Measurements from ENCODE around the gene CIPC.
A peak's percentile ranks its signal among the peaks of the same experiment; 100 is the strongest.

The CIPC gene

GRCh38 chr14:77102154-77102553 lies 4.1 kb downstream of the CIPC start:
- no peak overlapping the region for H2BK15ac ChIP-seq (replicated peaks; ENCODE audit: low read depth)
- no peak overlapping the region for H3K27ac ChIP-seq (ENCODE audit: low read depth, low read length)
- H3K56ac ChIP-seq (ENCODE audit: low read length): no peak overlapping the region

GRCh38 chr14:77103475-77103874 lies 5.4 kb downstream of the CIPC start:
- no peak overlapping the region for H3K9ac ChIP-seq (ENCODE audit: low read length)
- DNase-seq: no peak
- H3K79me1 ChIP-seq (ENCODE audit: low read length): peaks cover 18% of the 10 kb centered on the region
- H2BK120ac ChIP-seq (ENCODE audit: low read depth, low read length): no peak overlapping the region
- no peak overlapping the region for H2BK5ac ChIP-seq (ENCODE audit: low read length)
- no peak overlapping the region for H2AK5ac ChIP-seq (ENCODE audit: low read length)
- H3K27ac ChIP-seq (ENCODE audit: low read depth, low read length): no peak overlapping the region
- no peak overlapping the region for H3K4ac ChIP-seq (ENCODE audit: low read depth, low read length)
- peaks cover 26% of the 10 kb centered on the region for H3K79me2 ChIP-seq (ENCODE audit: control insufficient read depth, insufficient read depth, low read length)
- H3K18ac ChIP-seq (ENCODE audit: low read length): no peak overlapping the region
- H3K27me3 ChIP-seq (ENCODE audit: insufficient read depth, low read length, poor library complexity): no peaks in the 10 kb centered on the region
- H2BK15ac ChIP-seq (replicated peaks; ENCODE audit: low read depth): no peak overlapping the region
- no peak overlapping the region for H4K5ac ChIP-seq (ENCODE audit: low read length)
- no peak overlapping the region for H3K4me2 ChIP-seq (ENCODE audit: low read length)
- no peaks in the 10 kb centered on the region for H3K36me3 ChIP-seq (ENCODE audit: control insufficient read depth, insufficient read depth, low read length)
- no peak overlapping the region for H3K56ac ChIP-seq (ENCODE audit: low read length)
- H3K4me3 ChIP-seq (ENCODE audit: low read length): no peak overlapping the region
- H4K8ac ChIP-seq (ENCODE audit: low read depth, low read length): no peak overlapping the region
- peaks cover 10% of the 10 kb centered on the region for H3K4me1 ChIP-seq (ENCODE audit: control insufficient read depth, low read depth, low read length)
- no peak overlapping the region for H3K23ac ChIP-seq (ENCODE audit: low read length)

More at GRCh38 chr14:77102154-77102553, 4.1 kb downstream of the CIPC start:
- no peak overlapping the region for H3K18ac ChIP-seq (ENCODE audit: low read length)
- no peak overlapping the region for H2AK5ac ChIP-seq (ENCODE audit: low read length)
- no peak overlapping the region for H3K9ac ChIP-seq (ENCODE audit: low read length)
- H3K4me1 ChIP-seq (ENCODE audit: control insufficient read depth, low read depth, low read length): peaks cover 10% of the 10 kb centered on the region
- no peak overlapping the region for H3K4me2 ChIP-seq (ENCODE audit: low read length)
- no peak overlapping the region for H2BK120ac ChIP-seq (ENCODE audit: low read depth, low read length)
- H3K79me2 ChIP-seq (ENCODE audit: control insufficient read depth, insufficient read depth, low read length): peaks cover 29% of the 10 kb centered on the region
- no peak overlapping the region for H4K5ac ChIP-seq (ENCODE audit: low read length)
- WGBS (ENCODE audit: extremely low coverage, insufficient coverage, low lambda C conversion rate): no CpG with 5 or more reads among the region's 4 CpGs
- H3K4me3 ChIP-seq (ENCODE audit: low read length): no peak overlapping the region
- H3K23ac ChIP-seq (ENCODE audit: low read length): no peak overlapping the region
- no peaks in the 10 kb centered on the region for H3K36me3 ChIP-seq (ENCODE audit: control insufficient read depth, insufficient read depth, low read length)
- H3K4ac ChIP-seq (ENCODE audit: low read depth, low read length): no peak overlapping the region
- no peak overlapping the region for H4K8ac ChIP-seq (ENCODE audit: low read depth, low read length)
- H3K79me1 ChIP-seq (ENCODE audit: low read length): peaks cover 20% of the 10 kb centered on the region
- H2BK5ac ChIP-seq (ENCODE audit: low read length): no peak overlapping the region
- H3K27me3 ChIP-seq (ENCODE audit: insufficient read depth, low read length, poor library complexity): no peaks in the 10 kb centered on the region
- DNase-seq: no peak

- Histone ChIP-seq H3K36me3 (ENCODE audit: control insufficient read depth, insufficient read depth, low read length) (no peaks in the 10 kb centered on the region), H4K8ac (ENCODE audit: low read depth, low read length) (no peak overlapping the region), H2BK5ac (ENCODE audit: low read length) (no peak overlapping the region), H3K4me1 (ENCODE audit: control insufficient read depth, low read depth, low read length) (peaks cover 9% of the 10 kb centered on the region), H3K56ac (ENCODE audit: low read length) (peak overlapping the region; percentile 20), H2BK15ac (replicated peaks; ENCODE audit: low read depth) (no peak overlapping the region), H2AK5ac (ENCODE audit: low read length) (no peak overlapping the region), H3K79me2 (ENCODE audit: control insufficient read depth, insufficient read depth, low read length) (peaks cover 21% of the 10 kb centered on the region), H3K4ac (ENCODE audit: low read depth, low read length) (no peak overlapping the region), H3K4me3 (ENCODE audit: low read length) (no peak overlapping the region), H3K79me1 (ENCODE audit: low read length) (peaks cover 16% of the 10 kb centered on the region), H4K5ac (ENCODE audit: low read length) (no peak overlapping the region), H3K23ac (ENCODE audit: low read length) (no peak overlapping the region), H3K27ac (ENCODE audit: low read depth, low read length) (no peak overlapping the region), H3K27me3 (ENCODE audit: insufficient read depth, low read length, poor library complexity) (no peaks in the 10 kb centered on the region), H3K18ac (ENCODE audit: low read length) (no peak overlapping the region), H3K4me2 (ENCODE audit: low read length) (no peak overlapping the region), H3K9ac (ENCODE audit: low read length) (no peak overlapping the region), H2BK120ac (ENCODE audit: low read depth, low read length) (no peak overlapping the region)
- DNase-seq: no peak
- no CpG with 5 or more reads among the region's 6 CpGs for WGBS (ENCODE audit: extremely low coverage, insufficient coverage, low lambda C conversion rate)
These were observed 5.9 kb downstream of the CIPC start for GRCh38 chr14:77103951-77104350.

- Histone ChIP-seq H3K36me3 (ENCODE audit: control insufficient read depth, insufficient read depth, low read length) (no peaks in the 10 kb centered on the region), H3K18ac (ENCODE audit: low read length) (no peak overlapping the region), H3K27me3 (ENCODE audit: insufficient read depth, low read length, poor library complexity) (no peaks in the 10 kb centered on the region), H3K79me1 (ENCODE audit: low read length) (peaks cover 14% of the 10 kb centered on the region), H3K79me2 (ENCODE audit: control insufficient read depth, insufficient read depth, low read length) (peaks cover 19% of the 10 kb centered on the region), H2BK120ac (ENCODE audit: low read depth, low read length) (no peak overlapping the region), H3K4me3 (ENCODE audit: low read length) (no peak overlapping the region), H3K9ac (ENCODE audit: low read length) (no peak overlapping the region), H3K4me1 (ENCODE audit: control insufficient read depth, low read depth, low read length) (peaks cover 4% of the 10 kb centered on the region), H3K4ac (ENCODE audit: low read depth, low read length) (no peak overlapping the region), H2BK15ac (replicated peaks; ENCODE audit: low read depth) (no peak overlapping the region), H3K23ac (ENCODE audit: low read length) (no peak overlapping the region), H3K27ac (ENCODE audit: low read depth, low read length) (no peak overlapping the region), H3K4me2 (ENCODE audit: low read length) (no peak overlapping the region), H4K8ac (ENCODE audit: low read depth, low read length) (no peak overlapping the region), H2BK5ac (ENCODE audit: low read length) (no peak overlapping the region), H4K5ac (ENCODE audit: low read length) (no peak overlapping the region), H2AK5ac (ENCODE audit: low read length) (peak overlapping the region; percentile 52), H3K56ac (ENCODE audit: low read length) (peak overlapping the region; percentile 20)
- no peak for DNase-seq
- WGBS (ENCODE audit: extremely low coverage, insufficient coverage, low lambda C conversion rate): no CpG with 5 or more reads among the region's 3 CpGs
These were observed 6.3 kb downstream of the CIPC start for GRCh38 chr14:77104393-77104792.

GRCh38 chr14:77105145-77105939 lies 7.3 kb downstream of the CIPC start:
- Histone ChIP-seq H3K27me3 (ENCODE audit: insufficient read depth, low read length, poor library complexity) (no peaks in the 10 kb centered on the region), H4K5ac (ENCODE audit: low read length) (no peak overlapping the region), H3K56ac (ENCODE audit: low read length) (no peak overlapping the region), H3K4me1 (ENCODE audit: control insufficient read depth, low read depth, low read length) (peaks cover 4% of the 10 kb centered on the region), H3K79me1 (ENCODE audit: low read length) (peaks cover 14% of the 10 kb centered on the region), H3K23ac (ENCODE audit: low read length) (no peak overlapping the region), H3K18ac (ENCODE audit: low read length) (no peak overlapping the region), H2BK15ac (replicated peaks; ENCODE audit: low read depth) (no peak overlapping the region), H3K4me2 (ENCODE audit: low read length) (no peak overlapping the region), H2BK120ac (ENCODE audit: low read depth, low read length) (no peak overlapping the region), H3K27ac (ENCODE audit: low read depth, low read length) (no peak overlapping the region), H4K8ac (ENCODE audit: low read depth, low read length) (peak overlapping the region; percentile 81), H3K4ac (ENCODE audit: low read depth, low read length) (no peak overlapping the region), H2AK5ac (ENCODE audit: low read length) (no peak overlapping the region), H2BK5ac (ENCODE audit: low read length) (no peak overlapping the region), H3K79me2 (ENCODE audit: control insufficient read depth, insufficient read depth, low read length) (peaks cover 17% of the 10 kb centered on the region), H3K36me3 (ENCODE audit: control insufficient read depth, insufficient read depth, low read length) (no peaks in the 10 kb centered on the region), H3K9ac (ENCODE audit: low read length) (no peak overlapping the region), H3K4me3 (ENCODE audit: low read length) (no peak overlapping the region)
- WGBS (ENCODE audit: extremely low coverage, insufficient coverage, low lambda C conversion rate): no CpG with 5 or more reads among the region's 6 CpGs
- peak; percentile 57 for DNase-seq

GRCh38 chr14:77106666-77107065 lies 8.6 kb downstream of the CIPC start:
- H2BK5ac ChIP-seq (ENCODE audit: low read length): no peak overlapping the region
- no peak overlapping the region for H3K18ac ChIP-seq (ENCODE audit: low read length)
- H2BK120ac ChIP-seq (ENCODE audit: low read depth, low read length): no peak overlapping the region
- H3K4me2 ChIP-seq (ENCODE audit: low read length): no peak overlapping the region
- peaks cover 4% of the 10 kb centered on the region for H3K4me1 ChIP-seq (ENCODE audit: control insufficient read depth, low read depth, low read length)
- no peaks in the 10 kb centered on the region for H3K36me3 ChIP-seq (ENCODE audit: control insufficient read depth, insufficient read depth, low read length)
- no peak overlapping the region for H3K27ac ChIP-seq (ENCODE audit: low read depth, low read length)
- no peaks in the 10 kb centered on the region for H3K27me3 ChIP-seq (ENCODE audit: insufficient read depth, low read length, poor library complexity)
- no peak overlapping the region for H4K5ac ChIP-seq (ENCODE audit: low read length)
- no CpG with 5 or more reads among the region's 3 CpGs for WGBS (ENCODE audit: extremely low coverage, insufficient coverage, low lambda C conversion rate)
- DNase-seq: no peak
- H3K4ac ChIP-seq (ENCODE audit: low read depth, low read length): no peak overlapping the region
- no peak overlapping the region for H2AK5ac ChIP-seq (ENCODE audit: low read length)
- H3K79me2 ChIP-seq (ENCODE audit: control insufficient read depth, insufficient read depth, low read length): peaks cover 14% of the 10 kb centered on the region
- H3K56ac ChIP-seq (ENCODE audit: low read length): no peak overlapping the region
- H2BK15ac ChIP-seq (replicated peaks; ENCODE audit: low read depth): no peak overlapping the region
- H3K23ac ChIP-seq (ENCODE audit: low read length): no peak overlapping the region
- H4K8ac ChIP-seq (ENCODE audit: low read depth, low read length): no peak overlapping the region
- no peak overlapping the region for H3K4me3 ChIP-seq (ENCODE audit: low read length)
- no peak overlapping the region for H3K9ac ChIP-seq (ENCODE audit: low read length)
- peaks cover 11% of the 10 kb centered on the region for H3K79me1 ChIP-seq (ENCODE audit: low read length)

Measured in mesendoderm (in vitro differentiated cells).